ENCODE results near the gene HOXA2.

DNA sequence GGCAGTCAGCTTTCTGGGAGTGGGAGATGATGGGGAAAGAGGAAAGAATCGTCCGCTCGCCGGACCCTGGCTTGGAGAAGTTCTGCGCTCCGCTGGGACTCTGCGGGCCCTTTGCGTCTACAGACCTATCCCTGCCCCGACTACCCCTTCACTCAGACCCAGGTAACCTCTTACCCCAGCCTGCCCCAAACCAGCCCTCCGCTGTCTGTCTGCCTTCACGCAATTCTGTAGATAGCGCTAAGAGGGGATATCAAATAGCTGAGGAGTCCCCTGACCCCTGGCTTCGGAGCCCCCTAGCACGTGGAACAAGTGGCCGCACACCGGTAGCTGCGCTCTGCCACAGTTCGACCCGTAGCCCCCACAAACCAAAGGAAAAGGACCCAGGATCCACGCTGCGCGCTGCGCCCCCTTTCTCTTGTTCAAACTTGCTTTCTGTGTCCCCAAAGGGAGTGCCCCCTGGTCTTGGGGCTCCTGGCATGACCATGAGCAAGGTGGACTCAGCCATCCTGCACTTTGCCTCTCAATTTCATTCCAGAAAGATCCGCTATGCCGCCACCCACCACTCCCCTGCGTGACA is 21.1 kb upstream of the HOXA2 start:
- TF ChIP-seq GATA2 (IDR thresholded peaks at IDR 0.05; ENCODE audit: low read depth, low read length) (no peak), GATA3 (IDR thresholded peaks at IDR 0.05; ENCODE audit: low read depth, low read length) (no peak)
